OCI-LY1 (cell line): ENCODE data around the gene HS3ST3B1.

Source experiments
- EZH2 ChIP-seq: fragments of 200-600 bp; sonication (generic), shearing (Covaris generic); IDR thresholded peaks from 2 replicates; pipeline ENCODE4 v1.8.0; 2017; ENCODE audit warnings: borderline replicate concordance, mixed run types, mild to moderate bottlenecking, antibody characterized with exemption, low read length, moderate library complexity, mixed read lengths
- TF ChIP-seq, protein P1 (sequence below): fragments of 200-600 bp; sonication (generic), shearing (Covaris generic); IDR thresholded peaks from 2 replicates; pipeline ENCODE4 v1.5.1; 2017; ENCODE audit warnings: mild to moderate bottlenecking, antibody characterized with exemption, low read length, moderate library complexity, mixed read lengths

DNA sequence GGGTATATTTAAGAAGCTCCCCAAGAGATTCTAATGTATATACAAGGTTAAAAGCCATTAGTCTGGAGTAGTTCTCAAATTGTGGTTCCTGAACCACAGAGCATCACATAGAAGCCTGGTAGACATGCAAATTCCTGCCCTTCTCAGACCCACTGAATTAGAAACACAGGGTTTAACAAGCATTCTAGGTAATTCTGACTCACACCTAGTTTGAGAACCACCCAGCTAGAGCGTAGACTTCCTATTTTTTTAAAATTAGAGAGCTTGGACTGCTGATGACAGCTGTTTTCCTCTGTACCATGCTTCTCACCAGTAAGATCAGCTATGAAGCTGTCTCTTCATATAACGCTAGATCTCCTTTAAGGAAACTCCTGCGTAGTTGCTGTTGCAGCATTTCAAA lies 50.6 kb downstream of the HS3ST3B1 start:
- TF ChIP-seq, protein P1, sequence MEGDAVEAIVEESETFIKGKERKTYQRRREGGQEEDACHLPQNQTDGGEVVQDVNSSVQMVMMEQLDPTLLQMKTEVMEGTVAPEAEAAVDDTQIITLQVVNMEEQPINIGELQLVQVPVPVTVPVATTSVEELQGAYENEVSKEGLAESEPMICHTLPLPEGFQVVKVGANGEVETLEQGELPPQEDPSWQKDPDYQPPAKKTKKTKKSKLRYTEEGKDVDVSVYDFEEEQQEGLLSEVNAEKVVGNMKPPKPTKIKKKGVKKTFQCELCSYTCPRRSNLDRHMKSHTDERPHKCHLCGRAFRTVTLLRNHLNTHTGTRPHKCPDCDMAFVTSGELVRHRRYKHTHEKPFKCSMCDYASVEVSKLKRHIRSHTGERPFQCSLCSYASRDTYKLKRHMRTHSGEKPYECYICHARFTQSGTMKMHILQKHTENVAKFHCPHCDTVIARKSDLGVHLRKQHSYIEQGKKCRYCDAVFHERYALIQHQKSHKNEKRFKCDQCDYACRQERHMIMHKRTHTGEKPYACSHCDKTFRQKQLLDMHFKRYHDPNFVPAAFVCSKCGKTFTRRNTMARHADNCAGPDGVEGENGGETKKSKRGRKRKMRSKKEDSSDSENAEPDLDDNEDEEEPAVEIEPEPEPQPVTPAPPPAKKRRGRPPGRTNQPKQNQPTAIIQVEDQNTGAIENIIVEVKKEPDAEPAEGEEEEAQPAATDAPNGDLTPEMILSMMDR = no peak
- no peak for TF ChIP-seq EZH2
